NOMO-1 (cell line): ENCODE results near the gene IFITM2.
"Not testable (repeated sequence)": the region's sequence is repeated elsewhere in the genome, so short reads cannot be mapped to it uniquely, and the experiment has no call there.

Experiments
- DNase-seq, 2 experiments: peaks; one replicate each; lab custom pipeline; 2025; ENCODE audit not compliant: unreplicated experiment in 2 of 2; lab: John Stamatoyannopoulos, UW

Gene IFITM2

DNA sequence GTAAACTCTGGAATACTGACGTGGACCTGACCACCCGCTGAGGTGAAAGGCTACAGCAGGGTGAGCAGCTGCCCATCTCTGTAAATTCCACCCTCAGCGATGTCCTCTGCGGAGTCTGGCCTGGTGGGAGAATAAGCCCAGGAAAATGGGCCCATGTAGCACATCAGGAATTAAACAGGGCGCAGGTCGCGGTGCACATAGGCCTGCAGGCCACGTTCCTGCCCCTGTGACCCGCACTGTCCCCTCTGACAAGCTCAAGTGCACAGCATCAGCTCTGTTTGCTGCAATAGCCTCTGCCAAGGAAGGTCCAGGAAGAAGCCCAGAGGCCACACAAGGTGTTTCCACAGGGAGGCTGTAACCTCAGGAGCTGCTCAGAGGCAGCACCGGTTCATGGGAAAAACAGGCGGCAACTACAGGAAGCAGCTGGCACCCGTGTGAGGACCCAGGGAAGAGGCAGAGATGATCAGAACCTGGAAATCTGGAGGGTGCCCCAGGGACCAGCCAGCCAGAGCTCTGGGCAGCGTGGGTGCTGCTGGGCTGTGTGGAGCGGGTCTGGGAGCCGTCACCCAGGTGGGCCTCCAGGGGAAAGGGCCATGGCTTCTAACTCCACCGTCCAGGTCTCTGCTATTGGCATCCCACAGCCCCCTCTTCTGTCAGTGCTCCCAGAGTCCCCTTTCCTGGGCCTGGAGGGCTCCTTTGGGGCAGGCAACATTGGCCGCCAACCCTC is 808 bp upstream of the IFITM2 start:
- DNase-seq, result no peak

DNA sequence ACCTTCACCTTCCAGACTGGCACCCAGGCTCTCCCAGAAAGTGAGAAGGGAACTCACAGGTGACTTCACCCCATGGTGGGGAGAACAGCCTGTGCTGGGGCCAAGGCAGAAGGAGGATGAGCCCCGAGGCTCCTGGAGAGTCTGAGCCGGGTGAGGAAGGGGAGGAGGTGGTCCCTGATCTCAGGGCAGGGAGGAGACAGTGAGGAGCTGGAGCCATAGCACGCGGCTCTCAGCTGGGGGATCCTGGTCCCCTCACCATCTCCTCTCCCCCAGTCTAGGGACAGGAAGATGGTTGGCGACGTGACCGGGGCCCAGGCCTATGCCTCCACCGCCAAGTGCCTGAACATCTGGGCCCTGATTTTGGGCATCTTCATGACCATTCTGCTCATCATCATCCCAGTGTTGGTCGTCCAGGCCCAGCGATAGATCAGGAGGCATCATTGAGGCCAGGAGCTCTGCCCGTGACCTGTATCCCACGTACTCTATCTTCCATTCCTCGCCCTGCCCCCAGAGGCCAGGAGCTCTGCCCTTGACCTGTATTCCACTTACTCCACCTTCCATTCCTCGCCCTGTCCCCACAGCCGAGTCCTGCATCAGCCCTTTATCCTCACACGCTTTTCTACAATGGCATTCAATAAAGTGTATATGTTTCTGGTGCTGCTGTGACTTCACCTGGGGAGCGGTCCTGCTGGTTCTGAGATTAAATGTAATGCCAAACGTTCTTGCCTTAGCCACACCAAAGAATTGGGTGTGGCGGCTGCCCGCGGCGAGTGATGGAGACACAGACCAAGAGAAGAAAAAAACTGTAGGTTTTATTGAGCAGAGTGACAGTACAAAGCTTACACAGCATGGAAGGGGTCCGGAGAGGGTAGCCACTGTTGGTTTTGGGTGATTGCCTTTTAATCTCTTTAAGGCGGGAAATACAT is 1.4 kb downstream of the IFITM2 start:
- not testable (repeated sequence) for DNase-seq

DNA sequence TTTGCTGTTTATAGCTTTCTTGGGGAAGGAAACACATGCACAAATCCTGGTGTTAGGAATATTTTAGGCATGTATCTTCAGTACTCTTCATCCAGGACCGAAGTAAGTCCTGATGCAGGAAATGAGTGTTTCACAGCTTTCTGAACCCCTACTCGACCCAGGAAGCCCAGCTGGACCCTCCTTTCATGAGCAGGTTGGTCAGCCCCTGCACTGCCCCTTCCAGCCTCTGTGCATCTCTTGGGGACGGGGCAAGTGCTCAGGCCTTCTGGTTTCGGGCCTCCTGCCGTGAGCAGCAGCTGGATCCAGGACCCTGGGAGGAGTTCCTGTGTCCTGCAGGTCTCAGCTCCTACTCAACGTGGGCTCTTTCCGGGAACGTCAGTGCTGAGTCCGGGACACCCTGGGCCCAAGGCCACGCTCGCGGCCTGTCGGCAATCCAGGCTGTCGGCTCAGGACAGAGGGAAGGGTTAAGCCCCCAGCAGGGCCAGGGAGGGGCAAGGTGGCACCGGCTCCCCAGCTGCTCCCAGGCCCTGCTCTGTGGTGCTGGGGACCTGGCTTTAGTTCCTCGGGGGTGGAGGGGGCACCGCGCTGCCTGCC is 2.5 kb downstream of the IFITM2 start:
- not testable (repeated sequence) for DNase-seq

DNA sequence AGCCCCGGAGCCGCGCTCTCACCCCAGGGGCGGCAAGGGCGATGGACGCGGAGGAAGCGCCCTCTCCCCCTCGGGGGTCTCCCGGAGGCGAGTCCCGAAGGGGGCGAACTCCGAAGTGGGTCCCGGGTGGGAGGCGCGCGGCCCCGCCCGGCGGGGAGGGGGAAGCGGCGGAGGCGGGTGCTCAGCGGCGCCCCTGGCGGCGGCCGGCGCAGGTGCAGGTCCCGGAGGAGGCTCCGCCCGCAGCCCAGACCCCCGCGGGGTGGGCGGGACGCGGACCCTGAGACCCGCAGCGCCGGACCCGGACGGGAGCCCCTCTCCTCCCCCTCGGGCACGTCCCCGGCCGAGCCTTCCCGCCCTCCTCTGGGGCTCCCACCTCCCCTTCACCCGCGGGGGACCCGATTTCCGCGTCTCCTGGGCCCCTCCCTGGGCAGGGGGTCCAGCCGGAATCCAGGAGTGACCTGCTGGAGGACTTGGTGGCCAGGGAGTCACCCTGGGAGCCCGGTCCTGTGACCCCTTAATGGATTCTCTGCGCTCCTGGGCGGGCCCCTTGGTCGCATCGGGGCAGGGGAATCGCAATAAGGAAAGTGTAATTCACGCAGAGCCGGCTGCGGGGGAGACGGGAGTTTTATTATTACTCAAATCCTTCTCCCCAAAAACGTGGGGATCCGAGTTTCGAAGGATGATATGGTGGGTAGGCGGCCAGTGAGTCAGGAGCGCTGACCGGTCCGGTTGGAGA is 3.6 kb downstream of the IFITM2 start:
- DNase-seq, result not testable (repeated sequence)

DNA sequence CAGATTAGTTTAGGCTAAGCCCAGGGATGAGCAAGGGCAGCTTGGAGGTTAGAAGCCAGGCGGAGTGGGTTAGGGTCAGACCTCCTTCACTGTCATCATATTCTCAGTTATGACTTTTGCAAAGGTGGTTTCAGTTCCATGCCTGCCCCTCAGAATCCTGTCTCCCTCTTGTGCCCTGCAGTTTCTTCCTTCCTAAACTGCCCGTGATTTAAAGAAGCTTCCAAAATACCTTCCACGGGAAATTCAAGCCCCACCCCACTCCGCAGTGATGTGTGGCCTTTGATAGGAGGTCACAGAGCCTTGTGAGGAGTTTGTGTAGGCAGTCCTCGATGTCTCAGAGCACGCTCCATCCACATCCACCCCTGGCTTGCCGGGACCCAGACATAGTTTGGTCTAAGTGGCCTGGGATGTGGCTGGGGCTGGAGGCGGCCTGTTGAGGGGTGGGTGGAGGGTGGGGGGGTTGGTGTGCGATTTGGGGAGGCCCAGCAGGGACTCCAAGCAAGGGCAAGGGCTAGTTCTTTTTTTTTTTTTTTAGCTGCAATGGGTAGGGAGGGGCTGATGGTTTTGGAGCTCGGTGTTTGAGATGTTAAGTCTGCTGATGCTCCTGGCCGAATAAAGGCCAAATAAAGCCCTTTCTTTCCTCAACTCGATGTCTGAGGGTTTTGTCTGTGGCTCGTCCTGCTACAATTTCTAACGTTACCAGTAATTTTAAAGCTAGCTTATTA is 4.6 kb downstream of the IFITM2 start:
- DNase-seq, result no peak

DNA sequence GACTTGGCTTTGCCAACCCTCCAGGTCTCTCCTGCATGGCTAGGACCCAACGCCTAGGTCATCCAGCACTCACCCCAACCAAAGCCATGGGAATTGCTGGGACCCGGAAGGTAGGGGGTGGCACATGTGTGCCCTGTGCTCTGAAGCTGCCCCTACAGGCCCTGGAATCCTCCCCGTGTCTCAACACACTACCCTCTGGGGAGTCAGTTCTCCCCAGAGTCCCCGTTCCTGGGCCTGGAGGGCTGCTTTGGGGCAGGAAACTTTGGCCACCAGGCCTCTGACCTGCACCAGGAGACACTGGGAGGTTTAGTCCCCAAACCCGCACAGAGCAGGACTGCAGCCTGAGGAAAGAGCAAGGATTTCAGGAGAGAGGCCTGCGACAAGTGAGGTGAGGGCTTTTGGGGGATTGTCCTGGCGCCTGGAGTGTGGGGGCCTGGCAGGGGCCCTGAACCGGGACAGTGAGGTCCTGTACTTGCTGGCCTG is 5.7 kb downstream of the IFITM2 start:
- DNase-seq, result no peak

DNA sequence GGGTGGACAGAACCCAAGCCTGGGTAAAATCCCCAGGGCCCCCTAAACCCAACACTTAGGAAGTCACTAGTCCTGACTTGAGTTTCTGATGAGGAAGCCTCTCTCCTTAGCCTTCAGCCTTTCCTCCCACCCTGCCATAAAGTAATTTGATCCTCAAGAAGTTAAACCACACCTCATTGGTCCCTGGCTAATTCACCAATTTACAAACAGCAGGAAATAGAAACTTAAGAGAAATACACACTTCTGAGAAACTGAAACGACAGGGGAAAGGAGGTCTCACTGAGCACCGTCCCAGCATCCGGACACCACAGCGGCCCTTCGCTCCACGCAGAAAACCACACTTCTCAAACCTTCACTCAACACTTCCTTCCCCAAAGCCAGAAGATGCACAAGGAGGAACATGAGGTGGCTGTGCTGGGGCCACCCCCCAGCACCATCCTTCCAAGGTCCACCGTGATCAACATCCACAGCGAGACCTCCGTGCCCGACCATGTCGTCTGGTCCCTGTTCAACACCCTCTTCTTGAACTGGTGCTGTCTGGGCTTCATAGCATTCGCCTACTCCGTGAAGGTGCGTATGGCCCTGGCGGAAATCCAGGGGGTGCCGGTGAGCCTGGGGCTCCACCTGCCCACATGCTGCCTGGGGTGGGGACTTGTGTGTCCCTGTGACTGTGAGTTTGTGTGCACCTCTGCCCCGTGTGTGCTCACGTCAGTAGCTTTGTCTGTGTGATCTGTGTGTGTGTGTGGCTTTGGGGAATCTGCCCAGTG is 6.4 kb downstream of the IFITM2 start, which contains the start of gene IFITM1:
IFITM1 (plus strand) TSS at position 254 of the 767 bp plus-strand sequence; CDS start at position 385, 131 bp downstream.
- peak in 1 of 2 experiments; percentile 48 for DNase-seq

DNA sequence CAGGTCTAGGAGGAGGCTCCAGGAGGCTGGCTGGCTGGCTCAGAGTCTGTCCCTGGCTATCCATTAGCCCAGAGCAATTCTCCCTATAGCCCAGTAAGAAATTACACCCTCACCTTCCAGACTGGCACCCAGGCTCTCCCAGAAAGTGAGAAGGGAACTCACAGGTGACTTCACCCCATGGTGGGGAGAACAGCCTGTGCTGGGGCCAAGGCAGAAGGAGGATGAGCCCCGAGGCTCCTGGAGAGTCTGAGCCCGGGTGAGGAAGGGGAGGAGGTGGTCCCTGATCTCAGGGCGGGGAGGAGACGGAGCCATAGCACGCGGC is 6.9 kb downstream of the IFITM2 start:
- DNase-seq, result not testable (repeated sequence)

DNA sequence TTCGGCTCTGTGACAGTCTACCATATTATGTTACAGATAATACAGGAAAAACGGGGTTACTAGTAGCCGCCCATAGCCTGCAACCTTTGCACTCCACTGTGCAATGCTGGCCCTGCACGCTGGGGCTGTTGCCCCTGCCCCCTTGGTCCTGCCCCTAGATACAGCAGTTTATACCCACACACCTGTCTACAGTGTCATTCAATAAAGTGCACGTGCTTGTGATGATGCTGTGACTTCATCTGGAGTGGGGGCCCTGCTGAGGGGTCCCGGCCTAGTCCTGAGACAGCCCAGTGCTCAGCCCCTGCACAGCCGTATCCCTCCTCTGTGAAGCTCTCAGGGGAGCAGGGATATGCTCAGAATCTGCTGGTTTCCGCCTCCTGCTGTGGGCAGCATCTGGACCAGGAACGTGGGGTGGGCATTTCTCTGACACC is 7.5 kb downstream of the IFITM2 start:
- DNase-seq, result no peak

DNA sequence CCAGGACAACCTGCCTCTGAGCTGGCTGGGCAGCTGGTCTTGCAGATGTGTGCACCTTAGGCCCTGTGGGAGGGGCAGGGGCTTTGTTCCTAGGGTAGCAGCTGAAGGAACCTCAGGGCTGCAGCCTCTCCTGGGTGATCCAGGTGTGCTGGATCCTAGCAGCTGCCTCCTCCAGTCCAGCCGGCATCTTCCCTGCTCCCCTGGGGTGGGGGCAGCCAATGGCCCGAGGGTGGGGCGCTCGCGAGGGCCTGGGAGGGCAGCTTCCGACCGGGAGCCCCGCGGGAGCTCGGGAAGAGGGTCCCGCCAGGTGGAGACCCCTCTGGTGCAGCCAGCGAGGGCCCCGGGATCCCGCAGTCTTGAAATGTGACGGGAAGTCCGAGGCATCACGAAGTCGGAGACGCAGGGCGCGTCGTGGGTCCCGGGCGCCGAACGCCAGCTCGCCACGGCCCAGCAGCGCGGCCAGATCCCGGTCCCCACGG is 7.9 kb downstream of the IFITM2 start:
- no peak for DNase-seq

DNA sequence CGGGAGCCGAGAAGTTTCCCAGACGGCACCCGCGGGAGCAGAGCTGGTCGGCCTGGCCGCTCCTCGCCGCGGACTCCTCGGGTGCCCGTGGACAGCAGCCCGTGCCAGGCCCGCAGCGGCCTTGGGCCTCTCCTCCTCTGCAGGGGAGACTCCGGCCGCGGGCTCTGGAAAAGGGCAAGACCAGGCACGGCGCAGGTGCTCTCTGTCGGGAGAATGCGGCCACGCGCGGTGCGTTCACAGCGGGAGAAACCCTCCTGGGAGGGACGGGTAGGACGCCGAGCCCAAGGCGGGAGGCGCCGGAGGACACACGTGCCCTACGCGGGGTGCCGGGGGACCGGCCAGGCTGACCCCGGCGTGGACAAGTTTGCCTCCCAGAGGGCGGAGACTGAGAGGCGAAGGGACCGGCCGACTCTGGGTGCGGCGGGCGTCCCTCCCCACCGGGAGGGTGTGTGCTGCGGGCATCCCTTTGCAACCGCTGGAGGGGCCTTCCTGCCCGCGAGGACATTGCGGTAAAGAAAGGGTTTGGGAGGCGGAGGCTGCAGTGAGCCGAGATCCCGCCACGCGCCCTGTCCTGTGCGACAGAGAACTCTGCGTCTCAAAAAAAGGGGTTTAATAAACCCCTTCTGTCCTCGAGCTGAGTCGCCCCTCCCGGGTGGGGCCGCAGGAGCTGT is 8.6 kb downstream of the IFITM2 start:
- DNase-seq, result no peak

DNA sequence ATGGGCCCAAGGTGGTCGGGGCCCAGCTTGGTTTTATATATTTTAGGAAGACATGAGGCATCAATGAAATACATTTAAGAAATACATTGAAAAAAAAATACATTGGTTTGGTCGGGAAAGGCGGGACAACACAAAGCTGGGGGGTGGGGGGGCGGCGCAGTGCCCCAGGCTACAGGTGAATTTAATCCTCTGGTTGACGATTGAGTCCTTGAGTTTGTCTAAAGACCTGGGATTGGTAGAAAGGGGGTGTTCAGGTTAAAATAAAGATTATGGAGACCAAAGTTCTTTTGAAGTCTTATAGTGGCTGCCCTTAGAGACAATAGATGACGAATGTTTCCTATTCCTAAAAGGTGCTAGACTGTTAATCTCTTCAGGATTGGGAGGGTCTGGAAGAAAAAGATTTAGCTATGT is 9.3 kb downstream of the IFITM2 start:
- no peak for DNase-seq

DNA sequence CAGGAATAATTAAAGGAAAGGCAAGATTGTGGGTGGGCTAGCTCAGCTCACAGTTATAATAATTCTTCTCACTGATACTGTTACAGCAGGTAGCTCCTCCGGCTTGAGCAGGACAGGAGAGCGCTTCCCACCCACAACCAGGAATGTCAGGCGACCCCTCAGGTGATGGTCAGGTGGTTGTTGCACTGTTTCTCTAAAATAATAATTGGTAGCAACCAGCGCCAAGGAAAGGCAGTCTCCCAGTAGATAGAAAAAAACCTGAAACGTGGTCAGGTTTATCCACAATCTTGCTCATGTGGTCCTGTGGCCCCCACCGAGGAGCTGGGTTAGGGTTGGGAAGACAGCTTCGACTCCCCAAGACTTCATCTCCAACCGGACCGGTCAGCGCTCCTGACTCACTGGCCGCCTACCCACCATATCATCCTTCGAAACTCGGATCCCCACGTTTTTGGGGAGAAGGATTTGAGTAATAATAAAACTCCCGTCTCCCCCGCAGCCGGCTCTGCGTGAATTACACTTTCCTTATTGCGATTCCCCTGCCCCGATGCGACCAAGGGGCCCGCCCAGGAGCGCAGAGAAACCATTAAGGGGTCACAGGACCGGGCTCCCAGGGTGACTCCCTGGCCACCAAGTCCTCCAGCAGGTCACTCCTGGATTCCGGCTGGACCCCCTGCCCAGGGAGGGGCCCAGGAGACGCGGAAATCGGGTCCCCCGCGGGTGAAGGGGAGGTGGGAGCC is 10.2 kb downstream of the IFITM2 start:
- DNase-seq, result not testable (repeated sequence)

DNA sequence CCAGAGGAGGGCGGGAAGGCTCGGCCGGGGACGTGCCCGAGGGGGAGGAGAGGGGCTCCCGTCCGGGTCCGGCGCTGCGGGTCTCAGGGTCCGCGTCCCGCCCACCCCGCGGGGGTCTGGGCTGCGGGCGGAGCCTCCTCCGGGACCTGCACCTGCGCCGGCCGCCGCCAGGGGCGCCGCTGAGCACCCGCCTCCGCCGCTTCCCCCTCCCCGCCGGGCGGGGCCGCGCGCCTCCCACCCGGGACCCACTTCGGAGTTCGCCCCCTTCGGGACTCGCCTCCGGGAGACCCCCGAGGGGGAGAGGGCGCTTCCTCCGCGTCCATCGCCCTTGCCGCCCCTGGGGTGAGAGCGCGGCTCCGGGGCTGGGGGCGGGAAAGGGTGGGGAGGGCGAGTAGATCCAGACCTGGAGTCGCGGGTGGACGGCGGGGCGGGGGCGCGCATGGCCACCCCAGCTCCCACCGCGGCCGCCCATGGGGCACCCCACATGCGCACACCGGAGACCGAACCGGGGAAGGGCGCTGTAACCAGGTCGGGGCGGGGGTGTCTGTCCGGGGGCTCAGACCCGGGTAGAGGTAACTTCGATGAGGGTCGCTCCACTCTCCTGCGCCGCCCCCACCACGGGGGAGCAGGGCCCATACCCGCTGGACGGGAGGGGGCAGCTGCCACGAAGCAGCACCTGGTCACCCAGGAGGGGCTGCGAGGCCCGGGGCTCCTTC is 10.9 kb downstream of the IFITM2 start:
- not testable (repeated sequence) for DNase-seq

DNA sequence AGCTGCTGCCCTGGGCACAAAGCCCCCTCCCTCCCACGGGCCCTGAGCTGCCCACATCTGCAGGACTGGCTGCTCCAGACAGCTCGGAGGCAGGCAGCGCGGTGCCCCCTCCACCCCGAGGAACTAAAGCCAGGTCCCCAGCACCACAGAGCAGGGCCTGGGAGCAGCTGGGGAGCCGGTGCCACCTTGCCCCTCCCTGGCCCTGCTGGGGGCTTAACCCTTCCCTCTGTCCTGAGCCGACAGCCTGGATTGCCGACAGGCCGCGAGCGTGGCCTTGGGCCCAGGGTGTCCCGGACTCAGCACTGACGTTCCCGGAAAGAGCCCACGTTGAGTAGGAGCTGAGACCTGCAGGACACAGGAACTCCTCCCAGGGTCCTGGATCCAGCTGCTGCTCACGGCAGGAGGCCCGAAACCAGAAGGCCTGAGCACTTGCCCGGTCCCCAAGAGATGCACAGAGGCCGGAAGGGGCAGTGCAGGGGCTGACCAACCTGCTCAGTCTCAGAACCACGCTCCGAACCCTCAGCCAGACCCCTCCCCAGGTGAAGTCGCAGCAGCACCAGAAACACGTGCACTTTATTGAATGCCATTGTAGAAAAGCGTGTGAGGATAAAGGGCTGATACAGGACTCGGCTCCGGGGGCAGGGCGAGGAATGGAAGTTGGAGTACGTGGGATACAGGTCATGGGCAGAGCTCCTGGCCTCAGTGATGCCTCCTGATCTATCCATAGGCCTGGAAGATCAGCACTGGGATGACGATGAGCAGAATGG is 11.7 kb downstream of the IFITM2 start:
- DNase-seq, result not testable (repeated sequence)

DNA sequence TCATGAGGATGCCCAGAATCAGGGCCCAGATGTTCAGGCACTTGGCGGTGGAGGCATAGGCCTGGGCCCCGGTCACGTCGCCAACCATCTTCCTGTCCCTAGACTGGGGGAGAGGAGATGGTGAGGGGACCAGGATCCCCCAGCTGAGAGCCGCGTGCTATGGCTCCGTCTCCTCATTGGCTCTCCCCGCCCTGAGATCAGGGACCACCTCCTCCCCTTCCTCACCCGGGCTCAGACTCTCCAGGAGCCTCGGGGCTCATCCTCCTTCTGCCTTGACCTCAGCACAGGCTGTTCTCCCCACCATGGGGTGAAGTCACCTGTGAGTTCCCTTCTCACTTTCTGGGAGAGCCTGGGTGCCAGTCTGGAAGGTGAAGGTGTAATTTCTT is 12.3 kb downstream of the IFITM2 start:
- not testable (repeated sequence) for DNase-seq
